ENCODE measurements around the gene IQGAP3. TPM values are rescaled to one million over a fixed set of nuclear protein-coding genes. Genes with fewer than 3 reads are reported as not detected.
"Not testable (repeated sequence)": the region's sequence is repeated elsewhere in the genome, so short reads cannot be mapped to it uniquely, and the experiment has no call there.

The IQGAP3 gene
- polyA plus RNA-seq, 3 donors: 14.2 to 15.5 (median 15.2) TPM

DNA sequence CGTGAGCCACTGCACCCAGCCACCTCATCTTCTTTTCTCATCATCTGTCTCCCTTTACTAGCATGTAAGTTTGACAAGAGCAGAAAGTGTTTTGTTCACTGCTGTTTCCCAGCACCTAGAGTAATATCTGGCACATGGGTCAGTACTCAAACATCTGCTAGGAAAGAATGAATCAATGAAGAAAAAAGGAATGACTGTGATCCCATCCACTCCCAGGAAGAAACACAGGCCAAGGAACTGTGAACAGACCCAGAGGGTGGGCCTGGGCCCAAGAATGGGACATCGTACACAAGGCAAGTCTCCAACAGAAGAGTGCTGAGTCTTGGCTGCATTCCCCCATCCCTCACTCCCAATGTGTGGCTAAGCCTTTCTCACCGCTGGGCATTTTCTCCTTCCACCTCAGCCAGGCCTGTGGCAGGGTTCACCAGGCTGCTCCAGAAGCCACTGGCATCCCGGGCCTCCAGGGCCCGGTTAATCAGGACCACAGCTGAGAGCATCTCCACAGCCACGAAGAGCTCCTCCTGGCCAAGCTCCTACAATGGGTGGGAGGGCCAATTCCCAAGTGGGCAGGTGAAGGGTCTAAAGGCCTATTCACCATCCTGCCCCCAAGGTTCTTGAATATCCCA is 18.4 kb downstream of the IQGAP3 start:
- DNase-seq (ENCODE audit: extremely low read depth in 1 of 11, low read depth in 9 of 11, low spot score in 4 of 11): no peak

DNA sequence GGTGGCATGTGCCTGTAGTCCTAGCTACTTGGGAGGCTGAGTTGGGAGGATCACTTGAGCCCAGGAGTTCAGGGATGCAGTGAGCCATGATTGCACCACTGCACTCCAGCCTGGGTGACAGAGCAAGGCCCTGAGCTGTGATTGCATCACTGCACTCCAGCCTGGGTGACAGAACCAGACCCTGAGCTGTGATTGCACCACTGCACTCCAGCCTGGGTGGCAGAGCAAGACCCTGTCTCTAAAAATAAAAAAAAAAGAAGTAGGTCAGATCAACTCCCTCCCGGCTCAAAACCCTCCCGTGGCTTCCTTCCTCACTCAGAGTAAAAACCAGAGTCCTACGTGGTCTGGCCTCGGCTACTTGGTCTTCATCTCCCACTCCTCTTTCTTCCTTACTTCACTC is 19.4 kb downstream of the IQGAP3 start:
- not testable (repeated sequence) for DNase-seq (ENCODE audit: extremely low read depth in 1 of 11, low read depth in 9 of 11, low spot score in 4 of 11)

DNA sequence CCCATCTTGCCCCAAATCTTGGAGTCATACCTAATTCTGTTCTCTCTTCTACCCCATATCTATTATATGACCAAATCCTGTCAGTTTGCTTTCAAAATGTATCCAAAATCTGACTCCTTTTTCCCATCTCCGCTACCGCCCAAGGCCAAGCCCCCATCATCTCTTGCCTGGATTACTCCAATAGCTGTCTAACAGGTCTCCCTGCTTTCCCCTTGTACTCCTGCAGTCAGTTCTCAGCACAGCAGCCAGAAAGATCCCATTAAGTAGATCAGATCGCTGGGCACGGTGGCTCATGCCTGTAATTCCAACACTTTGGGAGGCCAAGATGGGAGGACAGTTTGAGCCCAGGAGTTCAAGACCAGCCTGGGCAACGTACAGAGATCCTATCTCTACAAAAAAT is 19.8 kb downstream of the IQGAP3 start:
- DNase-seq (ENCODE audit: extremely low read depth in 1 of 11, low read depth in 9 of 11, low spot score in 4 of 11): no peak

DNA sequence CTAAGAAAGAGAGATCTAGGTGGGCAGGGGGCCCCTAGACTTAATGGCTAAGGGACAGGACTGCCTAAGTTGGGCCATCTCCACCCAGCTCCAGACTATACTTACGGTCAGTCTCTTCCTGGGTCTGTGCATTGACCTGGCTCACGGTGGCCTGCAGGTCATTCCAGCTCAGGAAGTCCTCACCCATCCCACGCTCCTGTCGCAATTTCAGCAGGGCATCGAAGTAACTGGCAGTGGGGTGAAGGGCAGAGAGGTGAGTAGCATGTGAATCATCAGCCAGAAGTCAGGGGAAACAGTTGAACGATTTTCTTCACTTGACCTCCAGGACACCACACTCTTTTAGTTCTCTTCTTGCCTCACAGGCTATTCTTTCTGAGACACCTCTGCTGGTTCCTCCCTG is 20.5 kb downstream of the IQGAP3 start:
- DNase-seq (ENCODE audit: extremely low read depth in 1 of 11, low read depth in 9 of 11, low spot score in 4 of 11): no peak

DNA sequence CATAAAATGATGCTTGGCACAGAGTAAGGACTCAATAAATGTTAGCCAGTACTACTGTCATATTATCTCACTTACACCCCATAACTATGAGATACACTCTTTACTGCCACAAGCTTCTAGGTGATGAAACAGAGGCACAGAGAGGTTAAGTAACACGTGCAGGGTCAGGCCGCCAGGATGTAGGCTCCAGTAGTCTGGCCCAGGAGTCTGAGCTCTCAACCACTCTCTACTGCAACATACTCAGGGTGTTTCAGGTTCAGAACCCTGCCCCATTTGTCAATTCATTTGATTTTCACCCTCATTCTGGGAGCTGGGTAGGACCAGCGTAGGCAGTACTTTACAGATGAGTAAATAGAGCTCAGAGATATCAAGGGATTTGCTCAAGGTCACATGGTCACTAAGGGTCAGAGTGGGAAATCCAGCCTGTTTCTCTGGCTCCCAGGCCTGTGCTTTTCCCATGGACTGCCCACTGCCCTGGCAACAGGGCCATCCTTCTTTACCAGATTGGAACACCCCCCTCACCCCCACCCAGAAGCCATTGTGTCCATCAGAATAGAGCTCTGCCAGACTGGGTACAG is 21.2 kb downstream of the IQGAP3 start:
- DNase-seq (ENCODE audit: extremely low read depth in 1 of 11, low read depth in 9 of 11, low spot score in 4 of 11): no peak

GRCh38 chr1:156550346-156550745 is 22.0 kb downstream of the IQGAP3 start:
- DNase-seq (ENCODE audit: extremely low read depth in 1 of 11, low read depth in 9 of 11, low spot score in 4 of 11): no peak

GRCh38 chr1:156549831-156550230 is 22.5 kb downstream of the IQGAP3 start:
- no peak for DNase-seq (ENCODE audit: extremely low read depth in 1 of 11, low read depth in 9 of 11, low spot score in 4 of 11)

DNA sequence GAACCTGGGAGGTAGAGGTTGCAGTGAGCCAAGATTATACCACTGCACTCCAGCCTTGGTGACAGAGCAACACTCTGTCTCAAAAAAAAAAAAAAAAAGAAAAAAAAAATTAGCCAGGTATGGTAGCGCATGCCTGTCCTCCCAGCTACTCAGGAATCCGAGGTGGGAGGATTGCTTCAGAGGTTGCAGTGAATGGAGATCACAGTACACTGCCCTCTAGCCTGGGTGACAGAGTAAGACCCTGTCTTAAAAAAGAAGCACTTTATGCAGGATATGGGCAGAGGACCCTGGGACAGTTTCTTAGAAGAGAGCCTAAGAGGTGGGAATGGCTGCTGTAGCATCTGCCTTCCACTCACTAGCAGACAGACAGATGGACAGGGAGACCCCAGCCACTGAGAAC is 23.0 kb downstream of the IQGAP3 start:
- DNase-seq (ENCODE audit: extremely low read depth in 1 of 11, low read depth in 9 of 11, low spot score in 4 of 11): no peak

- no peak for DNase-seq (ENCODE audit: extremely low read depth in 1 of 11, low read depth in 9 of 11, low spot score in 4 of 11)
Measured at GRCh38 chr1:156547982-156548381, 24.4 kb downstream of the IQGAP3 start.

GRCh38 chr1:156547434-156547833 is 24.9 kb downstream of the IQGAP3 start:
- no peak for DNase-seq (ENCODE audit: extremely low read depth in 1 of 11, low read depth in 9 of 11, low spot score in 4 of 11)

- no peak for DNase-seq (ENCODE audit: extremely low read depth in 1 of 11, low read depth in 9 of 11, low spot score in 4 of 11)
Measured at GRCh38 chr1:156546267-156546666, 26.1 kb downstream of the IQGAP3 start.

- no peak for DNase-seq (ENCODE audit: extremely low read depth in 1 of 11, low read depth in 9 of 11, low spot score in 4 of 11)
Measured at GRCh38 chr1:156544592-156545102, 27.7 kb downstream of the IQGAP3 start.

DNA sequence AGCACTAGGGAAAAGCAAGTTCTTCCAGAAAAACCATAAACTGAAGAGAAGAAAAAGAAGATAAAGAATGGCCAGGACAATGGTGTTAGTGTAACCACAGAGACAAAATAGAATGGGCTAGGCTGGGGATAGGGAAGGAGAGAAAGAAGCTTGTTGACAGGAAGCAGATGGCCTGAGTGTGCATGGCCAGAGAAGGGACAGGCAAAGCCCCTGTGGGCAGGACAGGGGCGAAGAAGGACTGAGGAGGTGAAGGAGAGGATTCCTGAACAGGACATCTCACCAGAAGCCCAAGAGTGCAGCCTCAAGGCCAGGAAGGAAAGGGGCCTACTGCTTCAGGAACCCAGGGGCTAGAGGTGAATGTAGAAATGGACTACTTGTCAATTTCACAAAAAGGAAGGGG is 29.3 kb downstream of the IQGAP3 start:
- no peak for DNase-seq (ENCODE audit: extremely low read depth in 1 of 11, low read depth in 9 of 11, low spot score in 4 of 11)

DNA sequence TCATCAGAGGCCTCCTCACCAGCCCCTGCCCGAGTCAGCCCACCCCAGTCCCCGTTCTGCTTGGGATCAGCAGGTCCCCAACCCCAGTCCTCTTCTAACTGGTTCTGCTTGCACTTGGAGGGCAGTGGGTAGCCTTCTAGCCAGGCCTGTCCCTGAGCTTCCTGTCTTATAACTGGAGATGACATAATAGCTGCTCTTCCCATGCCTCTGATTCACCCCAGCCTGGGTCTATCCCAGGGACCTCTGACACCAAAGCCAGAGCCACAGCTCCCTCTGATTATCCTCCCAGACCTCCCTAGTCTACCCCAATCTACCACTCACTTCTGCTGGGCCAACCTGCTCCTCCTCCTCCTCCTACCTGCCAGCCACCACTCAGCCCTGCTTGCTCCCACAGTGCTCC is 31.4 kb downstream of the IQGAP3 start:
- DNase-seq (ENCODE audit: extremely low read depth in 1 of 11, low read depth in 9 of 11, low spot score in 4 of 11): no peak

DNA sequence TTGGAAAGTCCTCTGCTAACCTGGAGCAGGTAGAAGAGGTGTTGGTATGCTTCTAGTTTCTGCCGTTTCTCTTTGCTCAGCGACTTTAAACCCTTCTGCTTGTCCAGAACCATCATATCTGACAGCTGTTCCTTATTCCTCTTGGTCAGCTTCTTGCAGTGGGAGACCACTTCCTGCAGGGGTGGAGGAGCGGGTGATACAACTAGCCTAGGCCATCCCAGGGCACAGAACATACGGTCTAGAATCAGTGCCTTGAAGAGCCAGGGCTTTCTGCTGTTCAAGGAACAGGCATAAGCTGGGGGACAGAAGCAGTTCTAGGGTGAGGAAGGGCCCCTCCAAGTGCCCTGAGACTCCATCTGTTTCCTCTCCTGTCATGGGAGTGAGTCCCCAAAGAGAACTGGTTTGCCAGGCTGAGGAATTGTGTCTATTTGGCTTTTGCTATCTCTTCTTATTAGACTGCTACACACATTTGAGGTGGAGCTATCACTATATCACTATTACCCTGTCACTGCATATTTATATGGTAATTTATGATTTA is 32.5 kb downstream of the IQGAP3 start:
- no peak for DNase-seq (ENCODE audit: extremely low read depth in 1 of 11, low read depth in 9 of 11, low spot score in 4 of 11)

- DNase-seq (ENCODE audit: extremely low read depth in 1 of 11, low read depth in 9 of 11, low spot score in 4 of 11): no peak
Measured at GRCh38 chr1:156538711-156539440, 33.5 kb downstream of the IQGAP3 start.

DNA sequence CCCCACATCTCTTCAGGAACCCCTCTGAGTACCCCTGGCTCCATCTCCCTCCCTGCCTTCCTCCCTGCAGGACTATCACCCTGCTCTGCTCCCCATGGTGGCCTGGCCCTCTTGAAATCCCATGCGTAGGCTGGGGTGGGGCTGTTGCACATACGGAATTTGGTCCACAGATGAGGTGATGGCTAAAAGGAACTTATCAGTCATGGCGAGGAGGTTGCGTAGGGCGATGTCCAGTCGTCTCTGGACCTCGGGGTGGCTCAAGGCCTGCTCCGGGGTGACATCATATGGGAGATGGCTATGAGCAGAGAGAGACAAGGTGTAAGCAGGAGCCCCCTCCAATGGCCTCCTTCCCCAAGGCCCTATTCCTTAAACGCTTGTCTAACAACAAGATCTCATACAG is 35.3 kb downstream of the IQGAP3 start:
- no peak for DNase-seq (ENCODE audit: extremely low read depth in 1 of 11, low read depth in 9 of 11, low spot score in 4 of 11)

DNA sequence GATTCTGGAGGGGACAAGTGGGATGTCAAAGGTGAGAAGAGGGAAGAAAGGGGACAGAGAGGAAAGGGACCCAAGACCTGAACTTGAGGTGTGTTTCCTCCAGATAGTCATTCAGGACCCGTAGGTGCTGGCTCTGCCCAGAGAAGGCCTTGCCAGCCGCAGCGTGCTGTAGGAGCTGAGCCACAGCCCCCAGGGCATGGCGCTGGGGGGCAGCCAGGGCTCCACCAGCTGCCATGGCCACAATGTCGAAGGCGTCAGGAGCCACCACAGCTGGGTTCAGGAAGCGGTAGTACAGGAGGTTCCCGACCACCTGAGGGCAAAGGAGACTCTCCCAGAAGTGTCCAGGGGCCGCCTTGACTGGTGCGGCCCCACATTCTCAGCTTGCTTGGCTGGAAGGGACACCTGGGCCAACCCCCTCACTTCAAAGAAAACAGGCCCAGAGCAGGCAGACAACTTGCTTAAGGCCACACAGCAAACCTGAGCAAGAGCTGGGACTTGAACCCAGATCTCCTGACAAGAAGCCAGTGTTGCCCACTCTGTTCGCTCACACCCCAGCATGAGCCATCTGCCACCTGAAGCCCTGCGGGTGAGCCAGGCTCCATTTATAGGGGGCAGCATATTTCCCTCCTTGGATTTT is 37.8 kb downstream of the IQGAP3 start:
- DNase-seq (ENCODE audit: extremely low read depth in 1 of 11, low read depth in 9 of 11, low spot score in 4 of 11): no peak

DNA sequence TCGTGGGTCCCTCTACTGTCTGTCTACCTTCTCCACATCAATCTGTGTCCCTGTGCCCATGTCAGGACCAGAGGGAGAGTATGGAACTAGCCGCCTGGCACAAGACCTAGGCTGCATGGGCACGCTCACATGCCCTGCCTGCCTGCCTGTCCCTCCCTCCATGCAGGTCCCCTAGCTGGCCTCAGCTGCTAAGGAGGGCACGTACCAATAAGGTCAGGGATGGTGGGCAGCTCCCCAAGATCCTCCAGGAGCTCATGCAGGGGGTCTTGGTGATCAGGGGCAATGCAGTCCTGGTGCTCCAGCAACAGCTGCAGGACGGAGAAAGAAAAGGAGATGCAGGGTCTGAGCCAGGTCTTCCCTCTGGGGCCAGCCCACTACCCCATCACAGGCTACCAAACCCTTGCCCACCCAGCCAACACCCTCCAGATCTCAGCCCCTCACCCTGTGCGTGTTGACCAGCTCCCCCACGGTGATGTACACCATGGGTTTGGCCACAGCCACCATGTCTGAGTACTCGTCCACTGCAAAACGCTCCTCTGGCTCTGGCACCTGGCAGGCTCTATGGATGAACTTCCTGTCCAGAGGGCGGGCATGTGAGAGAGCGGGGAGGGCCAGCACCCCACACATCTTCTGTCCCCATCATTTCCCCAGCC is 38.7 kb downstream of the IQGAP3 start:
- DNase-seq (ENCODE audit: extremely low read depth in 1 of 11, low read depth in 9 of 11, low spot score in 4 of 11): no peak
